Keratinocyte (primary cell): ENCODE results near the gene CEP295NL.

Experiments
- EZH2 ChIP-seq: IDR thresholded peaks from one replicate; pipeline ENCODE4 v1.6.1; 2012; ENCODE audit warnings: inconsistent platforms, mild to moderate bottlenecking, low read length, moderate library complexity
- TF ChIP-seq, protein P1 (sequence below), 3 experiments: IDR thresholded peaks in 1 of 3; conservative IDR thresholded peaks in 1 of 3; optimal IDR thresholded peaks in 1 of 3; 2 replicates in 2 of 3; 3 replicates in 1 of 3; pipeline versions ENCODE3 to v1.5.1; 2011; ENCODE audit warnings: low read length in 3 of 3, mild to moderate bottlenecking in 3 of 3, moderate library complexity in 2 of 3, control low read depth in 1 of 3, inconsistent platforms in 1 of 3; ENCODE audit not compliant: insufficient read depth in 2 of 3; ENCODE audit errors: extremely low read depth in 1 of 3

GRCh38 chr17:78847052-78847451 is 55.9 kb downstream of the CEP295NL start:
- TF ChIP-seq, protein P1, sequence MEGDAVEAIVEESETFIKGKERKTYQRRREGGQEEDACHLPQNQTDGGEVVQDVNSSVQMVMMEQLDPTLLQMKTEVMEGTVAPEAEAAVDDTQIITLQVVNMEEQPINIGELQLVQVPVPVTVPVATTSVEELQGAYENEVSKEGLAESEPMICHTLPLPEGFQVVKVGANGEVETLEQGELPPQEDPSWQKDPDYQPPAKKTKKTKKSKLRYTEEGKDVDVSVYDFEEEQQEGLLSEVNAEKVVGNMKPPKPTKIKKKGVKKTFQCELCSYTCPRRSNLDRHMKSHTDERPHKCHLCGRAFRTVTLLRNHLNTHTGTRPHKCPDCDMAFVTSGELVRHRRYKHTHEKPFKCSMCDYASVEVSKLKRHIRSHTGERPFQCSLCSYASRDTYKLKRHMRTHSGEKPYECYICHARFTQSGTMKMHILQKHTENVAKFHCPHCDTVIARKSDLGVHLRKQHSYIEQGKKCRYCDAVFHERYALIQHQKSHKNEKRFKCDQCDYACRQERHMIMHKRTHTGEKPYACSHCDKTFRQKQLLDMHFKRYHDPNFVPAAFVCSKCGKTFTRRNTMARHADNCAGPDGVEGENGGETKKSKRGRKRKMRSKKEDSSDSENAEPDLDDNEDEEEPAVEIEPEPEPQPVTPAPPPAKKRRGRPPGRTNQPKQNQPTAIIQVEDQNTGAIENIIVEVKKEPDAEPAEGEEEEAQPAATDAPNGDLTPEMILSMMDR (optimal IDR thresholded peaks at IDR 0.05 in 1 of 3, IDR thresholded peaks at IDR 0.05 in 1 of 3, conservative IDR thresholded peaks at IDR 0.05 in 1 of 3; ENCODE audit: extremely low read depth in 1 of 3, insufficient read depth in 2 of 3, low read length in 3 of 3) = no peak
- TF ChIP-seq EZH2 = no peak
